SK-N-SH treated with all-trans-retinoic acid at 6 μM for 48 hours (cell line): Measurements from ENCODE around the gene KRT75.

Source experiments
- BACH2 ChIP-seq: fragments of 250-450 bp; sonication (Bioruptor Pico); IDR thresholded peaks from 2 replicates; pipeline ENCODE4 v1.9.0; 2021; ENCODE audit warnings: mild to moderate bottlenecking, borderline replicate concordance
- CSRNP3 ChIP-seq: fragments of 250-450 bp; sonication (Bioruptor Pico); IDR thresholded peaks from 2 replicates; pipeline ENCODE4 v1.5.1; 2021; ENCODE audit warnings: mild to moderate bottlenecking, moderate library complexity
- GLIS3 ChIP-seq: fragments of 250-450 bp; sonication (Bioruptor Pico); IDR thresholded peaks from 2 replicates; pipeline ENCODE4 v1.5.0; 2020; ENCODE audit warnings: mild to moderate bottlenecking, moderate library complexity
- ISL1 ChIP-seq: fragments of 250-450 bp; sonication (Bioruptor Pico); IDR thresholded peaks from 2 replicates; pipeline ENCODE4 v2.1.2; 2022; ENCODE audit warnings: mild to moderate bottlenecking, moderate library complexity
- OSR1 ChIP-seq: fragments of 250-450 bp; sonication (Bioruptor Pico); IDR thresholded peaks from 2 replicates; pipeline ENCODE4 v1.8.0; 2022; ENCODE audit warnings: moderate library complexity, mild to moderate bottlenecking, inconsistent platforms
- PATZ1 ChIP-seq: fragments of 250-450 bp; sonication (Bioruptor Pico); IDR thresholded peaks from 2 replicates; pipeline ENCODE4 v1.8.0; 2020; ENCODE audit warnings: mild to moderate bottlenecking, moderate library complexity, borderline replicate concordance
- TOX ChIP-seq: fragments of 250-450 bp; sonication (Bioruptor Pico); IDR thresholded peaks from 2 replicates; pipeline ENCODE4 v1.8.0; 2021; ENCODE audit warnings: mild to moderate bottlenecking, moderate library complexity, borderline replicate concordance
- ZNF70 ChIP-seq: fragments of 450-650 bp; formaldehyde crosslinking; IDR thresholded peaks from 2 replicates; pipeline ENCODE4 v1.5.0; 2020; ENCODE audit warnings: mild to moderate bottlenecking, moderate library complexity
- ZNF8 ChIP-seq: fragments of 450-650 bp; formaldehyde crosslinking; IDR thresholded peaks from 2 replicates; pipeline ENCODE4 v1.5.0; 2020; ENCODE audit warnings: mild to moderate bottlenecking, moderate library complexity

- no peak for TF ChIP-seq TOX (CRISPR knock-in tag)
- no peak for TF ChIP-seq BACH2 (CRISPR knock-in tag)
- no peak for TF ChIP-seq CSRNP3 (CRISPR knock-in tag)
- TF ChIP-seq ZNF8 (CRISPR knock-in tag): no peak
- TF ChIP-seq ZNF70 (CRISPR knock-in tag): no peak
- no peak for TF ChIP-seq OSR1 (CRISPR knock-in tag)
- no peak for TF ChIP-seq GLIS3
- no peak for TF ChIP-seq PATZ1 (CRISPR knock-in tag)
- no peak for TF ChIP-seq ISL1
These were observed 11.1 kb downstream of the KRT75 start for GRCh38 chr12:52423035-52423434.
